ENCODE data around the gene ZNF581.

The ZNF581 gene

DNA sequence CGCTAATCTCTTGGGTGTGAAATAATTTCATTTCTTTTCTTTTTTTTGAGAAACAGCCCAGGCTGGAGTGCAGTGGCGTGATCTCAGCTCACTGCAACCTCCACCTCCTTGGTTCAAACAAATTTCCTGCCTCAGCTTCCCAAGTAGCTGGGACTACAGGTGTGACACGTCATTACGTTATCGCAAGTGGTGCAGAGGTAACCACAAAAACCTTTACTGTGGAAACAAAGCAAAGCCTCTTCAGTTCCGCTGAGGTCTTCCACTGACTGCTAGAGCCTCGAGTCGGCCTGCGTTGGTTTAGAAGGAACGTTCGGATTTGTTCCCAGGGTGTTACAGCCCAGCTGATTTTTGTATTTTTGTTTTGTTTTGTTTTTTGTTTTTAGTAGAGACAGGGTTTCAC lies 17.1 kb upstream of the ZNF581 start:
- no peak for TF ChIP-seq ZNF274 (IDR thresholded peaks at IDR 0.05; ENCODE audit: low read depth, low read length)
- H3K4me3 ChIP-seq (ENCODE audit: low read length): no peak overlapping the region

DNA sequence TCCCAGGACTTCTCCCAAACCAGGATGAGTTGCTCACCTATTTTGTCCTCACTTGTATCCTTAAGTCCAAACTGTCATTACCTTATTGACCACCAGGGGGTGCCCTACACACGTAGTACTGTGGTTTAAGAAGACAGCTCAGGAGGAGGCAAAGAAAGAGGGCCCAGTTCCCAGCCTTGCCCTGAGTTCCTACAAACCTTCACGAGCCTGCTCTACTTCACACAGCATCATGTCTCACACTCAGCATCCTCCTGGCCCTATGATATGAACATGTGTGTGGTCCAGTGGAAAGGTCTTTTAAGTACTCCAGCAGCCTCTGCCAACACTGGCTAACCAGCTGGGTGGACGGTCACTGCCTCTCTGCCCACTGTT lies 11.0 kb upstream of the ZNF581 start:
- H3K4me3 ChIP-seq (ENCODE audit: low read length): no peak overlapping the region
- TF ChIP-seq ZNF274 (IDR thresholded peaks at IDR 0.05; ENCODE audit: low read depth, low read length): no peak

DNA sequence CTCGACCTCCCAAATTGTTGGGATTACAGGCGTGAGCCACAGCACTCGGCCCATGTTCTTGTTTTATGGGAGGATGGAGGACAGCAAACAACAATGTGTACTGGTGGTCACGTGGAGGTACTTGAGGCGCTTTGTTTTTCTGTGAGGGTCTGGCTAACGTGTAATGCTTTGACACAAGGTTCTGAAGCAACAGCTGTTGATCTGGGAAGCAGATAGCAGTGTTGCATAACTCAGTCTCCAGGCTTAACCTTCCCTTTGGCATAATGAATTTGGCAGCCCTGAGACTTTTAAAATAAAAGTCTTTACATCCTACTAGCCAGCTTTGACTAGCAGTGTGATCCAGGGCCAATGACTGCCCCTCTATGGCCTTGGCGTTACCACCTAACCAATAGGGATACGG lies 9.6 kb upstream of the ZNF581 start:
- TF ChIP-seq ZNF274 (IDR thresholded peaks at IDR 0.05; ENCODE audit: low read depth, low read length): no peak
- peak overlapping the region; percentile 92; the same call in 1 of the 2 replicates for H3K4me3 ChIP-seq (ENCODE audit: low read length)

DNA sequence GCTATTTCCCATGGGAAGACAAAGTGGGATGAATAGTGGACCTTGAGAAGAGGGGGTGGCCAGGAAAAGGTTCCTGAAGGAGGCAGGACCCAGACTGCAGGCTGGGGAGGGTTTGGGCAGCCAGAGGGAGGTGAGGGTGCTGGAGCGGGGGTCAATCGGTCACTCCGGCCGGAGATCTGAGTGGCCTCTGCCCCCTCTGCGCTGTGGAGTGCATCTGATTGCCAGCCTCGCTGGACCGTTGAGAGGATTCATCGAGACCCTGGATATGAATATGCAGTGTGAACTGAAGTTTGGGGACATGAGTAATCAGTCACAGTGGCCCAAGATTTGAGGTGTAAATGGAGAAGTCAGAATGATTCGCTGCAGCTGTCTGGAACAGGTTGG lies 8.1 kb upstream of the ZNF581 start:
- peak overlapping the region; percentile 92 for H3K4me3 ChIP-seq (ENCODE audit: low read length)

DNA sequence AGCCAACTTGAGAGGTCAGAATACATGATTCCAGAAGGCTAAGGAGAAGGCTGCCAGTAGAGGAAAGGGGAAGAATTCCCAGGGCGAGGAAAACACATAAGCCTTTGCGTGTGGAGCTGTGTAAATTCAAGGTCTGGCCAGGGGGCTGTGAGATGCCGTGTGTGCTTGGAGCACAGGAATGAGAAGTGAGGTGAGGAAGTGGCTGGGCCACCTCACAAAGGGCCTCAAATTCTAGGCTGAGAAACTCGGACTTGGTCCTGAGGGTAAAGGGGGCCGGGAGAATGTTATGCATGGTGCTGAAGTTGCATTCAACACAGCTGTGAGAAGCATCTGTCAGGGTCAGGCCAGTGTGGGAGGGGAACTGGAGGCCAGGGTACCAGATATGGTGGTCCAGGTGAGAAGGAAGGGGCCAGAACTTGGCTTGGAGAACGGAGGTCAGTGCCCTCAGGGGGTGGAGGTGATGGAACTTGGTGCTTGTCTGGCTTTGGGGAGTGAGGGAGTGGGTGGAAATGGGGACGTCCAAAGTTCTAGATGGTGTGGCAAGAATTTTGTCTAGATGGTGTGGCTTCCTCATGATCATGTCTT lies 7.5 kb upstream of the ZNF581 start:
- TF ChIP-seq ZNF274 (IDR thresholded peaks at IDR 0.05; ENCODE audit: low read depth, low read length): no peak
- peak overlapping the region; percentile 92 for H3K4me3 ChIP-seq (ENCODE audit: low read length)

More for the DNA sequence above, 8.1 kb upstream of the ZNF581 start:
- no peak for TF ChIP-seq ZNF274 (IDR thresholded peaks at IDR 0.05; ENCODE audit: low read depth, low read length)

DNA sequence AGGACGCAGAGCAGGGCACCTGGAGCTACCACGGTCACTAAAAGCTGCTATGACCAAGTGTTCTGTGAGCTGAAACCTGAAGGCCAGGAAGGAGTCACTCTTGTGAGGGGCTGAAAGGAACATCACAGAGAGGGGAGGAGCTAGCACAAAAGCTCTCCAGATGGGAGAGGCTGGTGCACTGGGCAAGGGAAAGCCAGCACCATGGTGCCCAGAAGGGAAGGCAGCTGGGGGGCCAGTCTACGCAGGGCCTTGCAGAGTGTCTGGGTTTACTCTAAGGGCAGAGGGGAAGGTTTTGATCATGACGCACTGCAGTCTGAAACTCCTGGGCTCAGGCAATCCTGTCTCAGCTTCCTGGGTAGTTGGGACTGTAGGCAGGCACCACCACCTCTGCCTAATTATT lies 6.7 kb upstream of the ZNF581 start:
- H3K4me3 ChIP-seq (ENCODE audit: low read length): no peak overlapping the region
- no peak for TF ChIP-seq ZNF274 (IDR thresholded peaks at IDR 0.05; ENCODE audit: low read depth, low read length)

DNA sequence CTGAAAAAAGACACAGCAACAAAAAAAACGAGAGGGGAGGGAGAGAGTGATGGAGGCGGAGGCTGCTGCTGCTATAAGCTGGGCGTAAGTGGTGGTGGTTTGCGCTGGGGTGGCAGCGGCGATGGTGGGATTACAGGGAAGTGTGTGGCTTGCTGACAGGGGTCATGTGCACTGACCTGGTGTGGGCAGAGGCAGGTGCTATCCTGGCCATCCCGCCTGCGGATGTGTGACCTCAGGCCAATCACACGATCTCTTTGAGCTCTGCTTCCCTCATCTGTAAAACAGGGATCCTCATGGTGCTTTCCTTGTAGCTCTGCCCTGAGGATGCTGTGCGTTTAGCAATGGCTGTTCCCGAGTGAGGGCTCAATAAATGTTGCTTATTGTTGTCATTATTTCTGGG lies 5.9 kb upstream of the ZNF581 start:
- no peak overlapping the region for H3K4me3 ChIP-seq (ENCODE audit: low read length)
- no peak for TF ChIP-seq ZNF274 (IDR thresholded peaks at IDR 0.05; ENCODE audit: low read depth, low read length)

DNA sequence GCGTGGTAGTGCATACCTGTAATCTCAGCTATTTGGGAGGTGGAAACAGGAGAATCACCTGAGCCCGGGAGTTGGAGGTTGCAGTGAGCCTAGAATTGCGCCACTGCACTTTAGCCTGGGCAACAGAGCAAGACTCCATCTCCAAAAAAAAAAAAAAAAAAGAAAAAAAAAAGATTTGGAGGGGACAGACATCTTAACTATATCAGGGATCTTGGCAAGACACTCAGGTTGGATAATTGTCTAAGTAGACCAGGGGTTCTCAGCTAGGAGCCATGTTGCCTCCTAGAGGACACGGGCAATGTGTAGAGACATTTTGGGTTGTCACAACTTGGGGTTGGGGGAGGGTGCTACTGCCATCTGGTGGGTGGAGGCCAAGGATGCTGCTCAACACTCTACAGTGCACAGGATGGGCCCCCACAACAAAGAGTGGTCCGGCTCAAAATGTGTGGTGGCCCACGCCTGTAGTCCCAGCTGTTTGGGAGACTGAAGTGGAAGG lies 4.5 kb upstream of the ZNF581 start:
- no peak overlapping the region for H3K4me3 ChIP-seq (ENCODE audit: low read length)

DNA sequence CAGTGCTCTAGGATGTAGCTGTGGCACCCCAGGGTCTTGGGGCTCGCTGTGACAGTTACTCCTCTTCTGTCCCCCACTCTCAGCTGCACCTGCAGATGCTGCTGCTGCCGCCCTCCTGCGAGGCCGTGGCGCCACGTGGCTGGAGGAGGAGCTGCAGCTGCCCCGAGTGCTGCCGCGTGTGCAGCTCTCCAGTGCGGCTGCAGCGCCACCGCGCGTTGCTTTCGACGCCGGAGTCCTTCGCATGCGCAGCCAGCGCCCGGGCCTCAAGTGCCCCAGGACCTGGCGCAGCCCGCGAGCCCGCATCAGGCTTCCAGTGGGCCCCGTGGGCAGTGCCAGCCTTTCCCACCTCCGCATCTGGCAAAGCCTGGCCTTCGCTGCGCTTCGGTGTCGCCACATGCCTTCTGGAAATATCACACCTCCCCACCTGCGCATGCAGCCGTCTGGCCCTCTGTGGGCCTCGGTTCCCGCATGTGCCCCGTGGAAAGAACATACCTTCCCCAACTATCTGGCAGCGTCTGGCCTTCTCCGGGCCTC lies 3.3 kb upstream of the ZNF581 start:
- TF ChIP-seq ZNF274 (IDR thresholded peaks at IDR 0.05; ENCODE audit: low read depth, low read length): no peak
- H3K4me3 ChIP-seq (ENCODE audit: low read length): peak overlapping the region; percentile 95; the same call in 1 of the 2 replicates

More for the DNA sequence above, 4.5 kb upstream of the ZNF581 start:
- no peak for TF ChIP-seq ZNF274 (IDR thresholded peaks at IDR 0.05; ENCODE audit: low read depth, low read length)

DNA sequence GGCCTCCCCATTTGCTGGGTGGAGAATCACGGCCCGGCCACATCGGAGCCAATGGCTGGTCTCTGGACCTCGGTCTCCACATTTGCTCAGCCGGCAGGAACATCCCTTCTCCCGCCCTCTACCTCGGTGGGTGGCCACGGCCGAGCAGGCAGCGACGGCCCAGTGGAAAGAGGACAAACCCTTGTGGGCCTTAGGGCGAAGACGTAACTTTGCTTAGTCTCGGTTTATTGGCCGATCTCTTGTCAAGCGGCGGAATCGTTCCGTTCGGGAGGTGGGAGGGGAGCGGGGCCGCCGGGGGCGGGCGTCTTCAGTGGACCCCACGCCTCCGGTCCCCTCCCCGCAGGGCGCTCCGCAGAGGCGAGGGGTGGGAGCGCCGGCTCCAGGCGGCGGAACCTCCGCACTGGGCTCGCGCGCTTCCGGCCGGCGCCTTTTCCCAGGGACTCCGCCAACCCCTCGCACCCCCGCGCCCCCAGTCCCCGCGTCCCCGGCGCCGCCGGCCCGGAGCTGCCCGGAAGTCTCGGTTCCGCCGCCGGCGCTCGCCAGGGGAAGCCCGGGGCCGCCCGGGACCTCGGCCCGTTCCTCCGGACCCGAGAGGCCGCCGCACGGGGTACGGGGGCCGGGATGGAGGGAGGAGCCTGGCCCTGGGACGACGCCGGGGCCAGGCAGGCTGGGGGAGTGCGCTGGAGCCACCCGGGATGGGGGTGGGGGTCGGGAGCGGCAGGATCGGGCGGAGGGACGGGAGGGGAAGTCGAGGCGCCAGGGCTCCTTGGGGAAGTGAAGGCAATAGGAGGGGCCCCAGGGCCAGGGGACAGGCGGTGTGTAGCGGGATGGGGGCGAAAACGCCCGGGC lies 2.6 kb upstream of the ZNF581 start, which contains the start of gene ZNF580:
Gene ZNF580 (plus strand): TSS at position 426 of the 849 bp plus-strand sequence. CDS start 1,507 bp downstream, outside the sequence.
- TF ChIP-seq ZNF274 (IDR thresholded peaks at IDR 0.05; ENCODE audit: low read depth, low read length): no peak
- H3K4me3 ChIP-seq (ENCODE audit: low read length): peak within 1 kb of the TSS; percentile 95

DNA sequence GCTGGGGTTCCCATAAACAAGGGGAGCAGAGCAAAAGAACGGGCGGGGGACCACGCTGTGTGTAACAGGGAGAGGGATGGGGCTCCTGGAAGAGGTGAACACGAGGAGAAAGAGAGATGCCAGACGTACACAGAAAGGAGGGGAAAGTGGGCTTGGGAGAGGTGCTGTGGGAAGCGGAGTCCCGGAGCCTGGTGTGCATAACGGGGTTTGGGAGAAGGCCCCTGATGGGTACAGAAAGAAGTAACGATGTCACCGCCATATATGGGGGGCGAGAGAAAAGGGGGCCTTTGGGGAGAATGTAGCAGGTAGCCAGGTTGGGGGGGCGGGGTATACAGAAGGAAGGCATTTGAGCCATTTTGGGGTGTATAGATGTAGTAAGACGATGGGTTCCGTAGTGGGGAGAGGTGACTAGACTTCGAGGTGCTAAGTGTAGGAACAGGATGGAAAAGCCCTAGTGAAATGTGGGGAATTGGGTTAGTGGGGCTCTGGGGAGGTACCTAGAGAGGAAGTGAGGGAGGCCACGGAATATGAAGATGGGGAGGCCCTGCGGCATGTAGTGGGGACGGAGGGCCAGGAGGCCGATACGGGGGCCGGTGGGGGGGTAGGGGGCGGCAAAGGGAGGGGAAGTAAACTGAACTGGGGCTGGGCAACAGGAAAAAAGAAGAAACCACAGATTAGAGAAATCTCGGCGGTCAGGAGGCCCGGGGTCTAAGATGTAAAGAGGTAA lies 1.9 kb upstream of the ZNF581 start:
- no peak for TF ChIP-seq ZNF274 (IDR thresholded peaks at IDR 0.05; ENCODE audit: low read depth, low read length)
- H3K4me3 ChIP-seq (ENCODE audit: low read length): peak overlapping the region; percentile 95

DNA sequence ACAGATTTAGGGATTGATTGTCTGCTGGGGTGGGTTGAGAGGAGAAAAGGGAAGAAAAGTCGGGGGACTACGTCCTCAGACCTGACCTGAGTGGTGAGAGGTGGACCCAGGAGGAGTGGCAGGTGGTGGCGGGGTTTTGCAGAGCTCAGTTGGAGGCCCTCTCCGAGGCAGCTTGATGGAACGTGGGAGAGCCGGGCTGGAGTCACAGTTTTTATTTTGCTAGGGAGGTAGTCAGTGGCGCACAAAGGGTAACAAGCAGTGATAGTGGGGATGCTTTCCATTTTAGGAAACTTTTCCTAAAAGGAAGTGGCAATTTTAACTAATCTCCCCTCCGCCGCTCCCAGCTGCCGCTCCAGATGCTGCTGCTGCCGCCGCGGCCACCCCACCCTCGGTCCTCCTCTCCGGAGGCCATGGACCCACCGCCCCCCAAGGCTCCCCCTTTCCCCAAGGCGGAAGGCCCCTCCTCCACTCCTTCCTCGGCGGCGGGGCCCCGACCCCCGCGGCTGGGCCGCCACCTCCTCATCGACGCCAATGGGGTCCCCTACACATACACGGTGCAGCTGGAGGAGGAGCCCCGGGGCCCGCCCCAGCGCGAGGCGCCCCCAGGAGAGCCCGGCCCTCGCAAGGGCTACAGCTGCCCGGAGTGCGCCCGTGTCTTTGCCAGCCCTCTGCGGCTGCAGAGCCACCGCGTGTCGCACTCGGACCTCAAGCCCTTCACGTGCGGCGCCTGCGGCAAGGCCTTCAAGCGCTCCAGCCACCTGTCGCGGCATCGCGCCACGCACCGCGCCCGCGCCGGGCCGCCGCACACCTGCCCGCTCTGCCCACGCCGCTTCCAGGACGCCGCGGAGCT lies 1.1 kb upstream of the ZNF581 start:
- TF ChIP-seq ZNF274 (IDR thresholded peaks at IDR 0.05; ENCODE audit: low read depth, low read length): no peak
- peak overlapping the region; percentile 95 for H3K4me3 ChIP-seq (ENCODE audit: low read length)

DNA sequence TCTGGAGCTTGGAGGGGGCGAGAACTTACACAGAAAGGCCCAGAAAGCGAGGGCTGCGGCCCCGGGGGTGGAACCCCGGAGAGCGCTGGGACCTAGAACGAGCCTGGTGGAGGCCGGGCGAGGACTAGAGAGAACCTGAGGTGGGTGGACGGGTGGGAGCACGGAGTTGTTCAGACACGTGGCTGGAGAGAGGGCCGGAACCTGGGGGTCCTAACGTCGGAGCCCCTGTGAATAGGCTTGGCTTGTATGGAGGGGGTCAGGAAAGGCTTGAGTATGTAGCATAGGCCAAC lies 383 bp downstream of the ZNF581 start:
- H3K4me3 ChIP-seq (ENCODE audit: low read length): peak overlapping the region; percentile 95
- TF ChIP-seq ZNF274 (IDR thresholded peaks at IDR 0.05; ENCODE audit: low read depth, low read length): no peak

Data from GM08714 (cell line).